ENCODE data around the gene N4BP3.
"Not testable (repeated sequence)": the region's sequence is repeated elsewhere in the genome, so short reads cannot be mapped to it uniquely, and the experiment has no call there.

DNA sequence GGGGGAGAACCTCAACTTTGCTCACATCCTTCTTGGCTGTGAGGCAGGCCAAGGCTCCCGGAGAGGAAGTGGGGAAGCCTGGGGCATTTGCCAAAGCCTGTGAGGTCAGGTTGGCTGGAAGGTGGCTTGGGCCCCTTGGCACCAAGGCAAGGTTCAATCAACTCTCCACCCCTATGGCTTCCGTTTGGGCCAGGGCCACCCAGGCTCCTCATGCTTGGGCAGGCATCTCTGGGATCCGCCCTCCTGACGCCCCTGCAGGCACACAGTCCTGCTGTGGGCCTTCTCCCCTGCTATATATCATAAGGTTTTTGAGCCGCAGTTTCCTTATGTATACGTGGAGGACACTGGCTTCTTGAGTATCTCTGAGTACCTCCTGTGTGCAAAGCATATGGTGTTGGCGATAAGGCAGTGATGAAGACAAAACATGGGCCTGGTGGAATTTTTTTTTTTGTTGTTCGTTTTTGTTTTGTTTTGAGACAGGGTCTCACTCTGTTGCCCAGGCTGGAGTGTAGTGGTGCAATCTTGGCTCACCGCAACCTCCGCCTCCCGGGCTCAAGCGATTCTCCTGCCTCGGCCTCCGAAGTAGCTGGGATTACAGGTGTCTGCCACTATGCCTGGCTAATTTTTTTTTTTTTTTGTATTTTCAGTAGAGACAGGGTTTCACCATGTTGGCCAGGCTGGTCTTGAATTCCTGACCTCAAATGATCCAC, 14.1 kb downstream of the N4BP3 start:
- TF ChIP-seq THAP11, CTCF (CRISPR knock-in tag; IDR thresholded peaks at IDR 0.05): not testable (repeated sequence)
- TF ChIP-seq, protein P1, sequence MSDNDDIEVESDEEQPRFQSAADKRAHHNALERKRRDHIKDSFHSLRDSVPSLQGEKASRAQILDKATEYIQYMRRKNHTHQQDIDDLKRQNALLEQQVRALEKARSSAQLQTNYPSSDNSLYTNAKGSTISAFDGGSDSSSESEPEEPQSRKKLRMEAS (IDR thresholded peaks at IDR 0.05): not testable (repeated sequence)
